ENCODE results near the gene PTPN23. TPM values are rescaled to one million over a fixed set of nuclear protein-coding genes. Genes with fewer than 3 reads are reported as not detected.

PTPN23 gene
- total and polyA plus RNA-seq, 10 of the 15 experiments (the other 5 are each of a cell fraction or from before 2014, with no cell fraction given) = 0.44 to 28.6 (median 4.4) TPM

DNA sequence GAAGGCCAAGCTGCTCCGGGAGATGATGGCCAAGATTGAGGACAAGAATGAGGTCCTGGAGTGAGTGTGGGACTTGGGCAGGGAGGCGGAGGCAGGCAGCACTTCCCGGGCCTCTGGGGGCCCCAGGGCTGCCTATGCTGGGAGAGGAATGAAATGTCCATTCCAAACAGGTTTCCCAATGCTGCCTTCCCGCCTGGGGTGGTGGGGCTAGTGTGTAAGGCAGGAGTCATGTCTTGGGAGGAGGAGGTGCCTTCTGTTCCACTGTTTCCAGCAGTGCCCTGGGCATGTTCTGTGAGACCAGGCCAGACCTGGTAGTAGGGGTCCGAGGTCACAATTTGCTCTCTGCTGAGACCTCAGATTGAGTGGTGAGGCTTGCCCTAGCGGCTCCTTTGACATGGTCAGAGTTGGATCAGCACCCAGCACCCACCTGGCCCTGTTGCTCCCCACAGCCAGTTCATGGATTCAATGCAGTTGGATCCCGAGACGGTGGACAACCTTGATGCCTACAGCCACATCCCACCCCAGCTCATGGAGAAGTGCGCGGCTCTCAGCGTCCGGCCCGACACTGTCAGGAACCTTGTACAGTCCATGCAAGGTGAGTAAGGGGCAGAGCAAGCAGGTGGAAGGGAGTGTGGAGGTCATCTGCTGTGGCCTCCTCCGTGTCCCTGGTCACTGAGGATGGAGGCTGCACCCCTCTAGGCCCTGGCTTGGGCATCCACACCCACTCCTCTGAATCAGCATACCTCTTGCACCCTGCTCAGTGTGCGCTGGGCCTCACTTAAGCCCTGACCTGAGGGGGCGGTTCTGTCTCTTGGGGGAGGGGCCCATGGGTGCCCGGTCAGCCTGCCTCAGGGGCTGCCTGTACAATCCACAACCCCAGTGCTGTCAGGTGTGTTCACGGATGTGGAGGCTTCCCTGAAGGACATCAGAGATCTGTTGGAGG is 27.3 kb downstream of the PTPN23 start:
- ATAC-seq (no peak), DNase-seq (ENCODE audit: low read depth, low spot score) (no peak), FAIRE-seq (no peak)
- no peaks in the 10 kb centered on the region for H3K79me2 ChIP-seq (ENCODE audit: control insufficient read depth, insufficient read depth, low read length)
- CTCF ChIA-PET = interaction anchor here (0.6 to 1.4 kb wide), 2 partner anchors 13 to 312 kb away, joined by 3 to 4 read pairs; no protein-coding TSS in a partner anchor
- WGBS (ENCODE audit: insufficient coverage, insufficient replicate concordance, low lambda C conversion rate, missing lambda C conversion rate) = 88% methylated on average over 18 of the region's 18 CpGs
- no TSS peak for BruUV-seq (replicated peaks)
- intact Hi-C loops (cut with micrococcal nuclease; ENCODE audit: unreplicated experiment) (no loop called here), in situ Hi-C loops (cut with MboI) (no loop called here)
- TF ChIP-seq NFYA (IDR thresholded peaks at IDR 0.05; ENCODE audit: borderline replicate concordance, low read depth, low read length) = no peak
- TF ChIP-seq, protein P1, sequence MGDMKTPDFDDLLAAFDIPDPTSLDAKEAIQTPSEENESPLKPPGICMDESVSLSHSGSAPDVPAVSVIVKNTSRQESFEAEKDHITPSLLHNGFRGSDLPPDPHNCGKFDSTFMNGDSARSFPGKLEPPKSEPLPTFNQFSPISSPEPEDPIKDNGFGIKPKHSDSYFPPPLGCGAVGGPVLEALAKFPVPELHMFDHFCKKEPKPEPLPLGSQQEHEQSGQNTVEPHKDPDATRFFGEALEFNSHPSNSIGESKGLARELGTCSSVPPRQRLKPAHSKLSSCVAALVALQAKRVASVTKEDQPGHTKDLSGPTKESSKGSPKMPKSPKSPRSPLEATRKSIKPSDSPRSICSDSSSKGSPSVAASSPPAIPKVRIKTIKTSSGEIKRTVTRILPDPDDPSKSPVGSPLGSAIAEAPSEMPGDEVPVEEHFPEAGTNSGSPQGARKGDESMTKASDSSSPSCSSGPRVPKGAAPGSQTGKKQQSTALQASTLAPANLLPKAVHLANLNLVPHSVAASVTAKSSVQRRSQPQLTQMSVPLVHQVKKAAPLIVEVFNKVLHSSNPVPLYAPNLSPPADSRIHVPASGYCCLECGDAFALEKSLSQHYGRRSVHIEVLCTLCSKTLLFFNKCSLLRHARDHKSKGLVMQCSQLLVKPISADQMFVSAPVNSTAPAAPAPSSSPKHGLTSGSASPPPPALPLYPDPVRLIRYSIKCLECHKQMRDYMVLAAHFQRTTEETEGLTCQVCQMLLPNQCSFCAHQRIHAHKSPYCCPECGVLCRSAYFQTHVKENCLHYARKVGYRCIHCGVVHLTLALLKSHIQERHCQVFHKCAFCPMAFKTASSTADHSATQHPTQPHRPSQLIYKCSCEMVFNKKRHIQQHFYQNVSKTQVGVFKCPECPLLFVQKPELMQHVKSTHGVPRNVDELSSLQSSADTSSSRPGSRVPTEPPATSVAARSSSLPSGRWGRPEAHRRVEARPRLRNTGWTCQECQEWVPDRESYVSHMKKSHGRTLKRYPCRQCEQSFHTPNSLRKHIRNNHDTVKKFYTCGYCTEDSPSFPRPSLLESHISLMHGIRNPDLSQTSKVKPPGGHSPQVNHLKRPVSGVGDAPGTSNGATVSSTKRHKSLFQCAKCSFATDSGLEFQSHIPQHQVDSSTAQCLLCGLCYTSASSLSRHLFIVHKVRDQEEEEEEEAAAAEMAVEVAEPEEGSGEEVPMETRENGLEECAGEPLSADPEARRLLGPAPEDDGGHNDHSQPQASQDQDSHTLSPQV (IDR thresholded peaks at IDR 0.05) = no peak
- TF ChIP-seq ZZZ3 (IDR thresholded peaks at IDR 0.05; ENCODE audit: control insufficient read depth, insufficient read length, low read depth) = no peak
- no peak for TF ChIP-seq MTA3 (IDR thresholded peaks at IDR 0.05; ENCODE audit: borderline replicate concordance, low read length)
- TF ChIP-seq BMI1 (IDR thresholded peaks at IDR 0.05; ENCODE audit: borderline replicate concordance) = no peak
- no peak for TF ChIP-seq FOXK2 (IDR thresholded peaks at IDR 0.05)
- TF ChIP-seq CEBPB (IDR thresholded peaks at IDR 0.05; ENCODE audit: borderline replicate concordance in 1 of 2, low read depth in 2 of 2, low read length in 2 of 2) = no peak
- TF ChIP-seq YBX1 (IDR thresholded peaks at IDR 0.05) = no peak
- TF ChIP-seq, protein P2, sequence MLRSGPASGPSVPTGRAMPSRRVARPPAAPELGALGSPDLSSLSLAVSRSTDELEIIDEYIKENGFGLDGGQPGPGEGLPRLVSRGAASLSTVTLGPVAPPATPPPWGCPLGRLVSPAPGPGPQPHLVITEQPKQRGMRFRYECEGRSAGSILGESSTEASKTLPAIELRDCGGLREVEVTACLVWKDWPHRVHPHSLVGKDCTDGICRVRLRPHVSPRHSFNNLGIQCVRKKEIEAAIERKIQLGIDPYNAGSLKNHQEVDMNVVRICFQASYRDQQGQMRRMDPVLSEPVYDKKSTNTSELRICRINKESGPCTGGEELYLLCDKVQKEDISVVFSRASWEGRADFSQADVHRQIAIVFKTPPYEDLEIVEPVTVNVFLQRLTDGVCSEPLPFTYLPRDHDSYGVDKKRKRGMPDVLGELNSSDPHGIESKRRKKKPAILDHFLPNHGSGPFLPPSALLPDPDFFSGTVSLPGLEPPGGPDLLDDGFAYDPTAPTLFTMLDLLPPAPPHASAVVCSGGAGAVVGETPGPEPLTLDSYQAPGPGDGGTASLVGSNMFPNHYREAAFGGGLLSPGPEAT (IDR thresholded peaks at IDR 0.05; ENCODE audit: low read depth) = no peak
- no peak for TF ChIP-seq CHD1 (IDR thresholded peaks at IDR 0.05; ENCODE audit: low read depth, low read length)
- H3K9ac ChIP-seq (ENCODE audit: control insufficient read depth, insufficient read depth, low read length) = no peak overlapping the region
- no peaks in the 10 kb centered on the region for H3K27me3 ChIP-seq (replicated peaks in 1 of 2; ENCODE audit: control insufficient read depth in 2 of 2, insufficient read depth in 2 of 2, low read length in 1 of 2)
- no peak overlapping the region for H3K4me2 ChIP-seq (ENCODE audit: control insufficient read depth, insufficient read depth)
- H3K4me1 ChIP-seq (ENCODE audit: control insufficient read depth, insufficient read depth, low read length) = no peaks in the 10 kb centered on the region
- H4K20me1 ChIP-seq (ENCODE audit: control insufficient read depth, insufficient read depth) = no peaks in the 10 kb centered on the region; the same call in 1 of the 2 replicates
- H3K27ac ChIP-seq (ENCODE audit: control insufficient read depth, insufficient read depth) = no peak overlapping the region
- H2AFZ ChIP-seq (ENCODE audit: control insufficient read depth, low read depth, low read length) = no peak overlapping the region
- SMC1A ChIA-PET (ENCODE audit: uncharacterized antibody, unreplicated experiment) = no interaction called here
- H3K9me3 ChIP-seq (replicated peaks; ENCODE audit: control insufficient read depth, insufficient read depth, low read length) = no peaks in the 10 kb centered on the region
- H3K36me3 ChIP-seq (ENCODE audit: control insufficient read depth in 2 of 2, insufficient read depth in 2 of 2, low read length in 1 of 2) = peaks cover 18 to 56% of the 10 kb centered on the region in 2 experiments
- no peak overlapping the region for H3K4me3 ChIP-seq
- POLR2A ChIA-PET = no interaction called here
- RAD21 ChIA-PET (ENCODE audit: unreplicated experiment) = no interaction called here
